HT-29 (cell line): ENCODE results near the gene SUN2. TPM values are rescaled to one million over a fixed set of nuclear protein-coding genes. Genes with fewer than 3 reads are reported as not detected.
A peak's percentile ranks its signal among the peaks of the same experiment; 100 is the strongest.

ENCODE experiments used
- DNase-seq: peaks from one replicate; pipeline ENCODE4 v3.0.0-alpha.2; 2015; ENCODE audit warnings: low spot score
- small RNA-seq: library from RNA; depleted of rRNA; stranded (forward); fragments of <200 nt; gene quantifications from one replicate; pipeline ENCODE3, GENCODE V24; 2014
- total RNA-seq: library from RNA; depleted of rRNA; stranded (reverse); fragments of >200 nt; shearing (Covaris generic); gene quantifications from 2 replicates; pipeline ENCODE4 v1.2.3, GENCODE V29; 2014; rRNA removed

The SUN2 gene
- total RNA-seq, 1 experiment from 2014 or later: 110 TPM

GRCh38 chr22:38697425-38698089 lies 58.2 kb downstream of the SUN2 start:
- peak; percentile 41 for DNase-seq

GRCh38 chr22:38696606-38697424 lies 59.0 kb downstream of the SUN2 start:
- peak; percentile 61 for DNase-seq

GRCh38 chr22:38694940-38695339 lies 60.9 kb downstream of the SUN2 start:
- peak; percentile 61 for DNase-seq

GRCh38 chr22:38694049-38694448 lies 61.7 kb downstream of the SUN2 start:
- peak; percentile 60 for DNase-seq

- DNase-seq: no peak
Observed at GRCh38 chr22:38689651-38690050, 66.1 kb downstream of the SUN2 start.

- DNase-seq: no peak
Observed at GRCh38 chr22:38685761-38686160, 70.0 kb downstream of the SUN2 start.

- no peak for DNase-seq
Observed at GRCh38 chr22:38684895-38685294, 70.9 kb downstream of the SUN2 start.

Small RNA genes lying within 50 kb of the gene (small RNA-seq; reads per million reads assigned to genes)
- gene AL021707.8: not detected

Other genes starting within 250 kb of the SUN2 start
- 630 and 723 TPM in 2 replicates for gene DDX17, start 249.7 kb downstream of the SUN2 start, total RNA-seq
- gene DMC1, start 185.8 kb downstream of the SUN2 start, total RNA-seq: not detected in 2 replicates
- gene FAM227A, start 99.6 kb downstream of the SUN2 start, total RNA-seq: 1.5 and 2.7 TPM in 2 replicates
- gene CBY1, start 99.4 kb downstream of the SUN2 start, total RNA-seq: 7.3 and 10.5 TPM in 2 replicates
- gene TOMM22, start 74.0 kb downstream of the SUN2 start, total RNA-seq: 46.4 and 46.5 TPM in 2 replicates
- gene JOSD1, start 55.1 kb downstream of the SUN2 start, total RNA-seq: 60.5 and 79.2 TPM in 2 replicates
- gene GTPBP1, start 50.1 kb downstream of the SUN2 start, total RNA-seq: 53.8 and 54.9 TPM in 2 replicates
- gene DNAL4, start 38.1 kb upstream of the SUN2 start, total RNA-seq: 11.3 and 14.4 TPM in 2 replicates
- gene NPTXR, start 88.0 kb upstream of the SUN2 start, total RNA-seq: 0.03 and 0.70 TPM in 2 replicates
- 10.8 and 12.3 TPM in 2 replicates for gene CBX6, start 116.2 kb upstream of the SUN2 start, total RNA-seq
- not detected in 2 replicates for gene APOBEC3A, start 201.6 kb upstream of the SUN2 start, total RNA-seq
- gene APOBEC3B, start 226.3 kb upstream of the SUN2 start, total RNA-seq: 3.2 and 5.5 TPM in 2 replicates